Ecto neural progenitor cell (in vitro differentiated cells): ENCODE data around the gene ANO3.
"Not testable (repeated sequence)": the region's sequence is repeated elsewhere in the genome, so short reads cannot be mapped to it uniquely, and the experiment has no call there.

Source experiments
- DNase-seq: peaks from one replicate; pipeline ENCODE4 v3.0.0-alpha.2; 2018; ENCODE audit warnings: low spot score

ANO3 gene

DNA sequence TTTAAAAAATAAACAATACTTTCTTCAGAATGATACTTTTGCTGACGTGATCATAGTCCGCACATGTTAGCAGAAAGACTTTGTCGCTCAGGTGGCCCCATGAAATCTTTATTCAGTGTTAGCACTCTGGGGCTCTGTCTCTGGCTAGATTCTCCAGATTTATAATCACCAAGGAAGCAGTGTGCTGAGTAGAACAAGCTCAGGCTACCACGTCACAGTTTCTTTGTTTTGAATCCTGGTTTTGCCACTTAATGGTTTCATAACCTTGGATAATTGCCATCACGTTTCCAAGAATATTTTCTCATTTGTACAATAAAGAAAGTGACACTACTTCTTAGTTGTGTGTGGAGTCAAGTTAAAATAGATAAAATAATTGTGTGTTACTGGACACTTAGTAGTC, 244.0 kb downstream of the ANO3 start:
- DNase-seq = no peak

DNA sequence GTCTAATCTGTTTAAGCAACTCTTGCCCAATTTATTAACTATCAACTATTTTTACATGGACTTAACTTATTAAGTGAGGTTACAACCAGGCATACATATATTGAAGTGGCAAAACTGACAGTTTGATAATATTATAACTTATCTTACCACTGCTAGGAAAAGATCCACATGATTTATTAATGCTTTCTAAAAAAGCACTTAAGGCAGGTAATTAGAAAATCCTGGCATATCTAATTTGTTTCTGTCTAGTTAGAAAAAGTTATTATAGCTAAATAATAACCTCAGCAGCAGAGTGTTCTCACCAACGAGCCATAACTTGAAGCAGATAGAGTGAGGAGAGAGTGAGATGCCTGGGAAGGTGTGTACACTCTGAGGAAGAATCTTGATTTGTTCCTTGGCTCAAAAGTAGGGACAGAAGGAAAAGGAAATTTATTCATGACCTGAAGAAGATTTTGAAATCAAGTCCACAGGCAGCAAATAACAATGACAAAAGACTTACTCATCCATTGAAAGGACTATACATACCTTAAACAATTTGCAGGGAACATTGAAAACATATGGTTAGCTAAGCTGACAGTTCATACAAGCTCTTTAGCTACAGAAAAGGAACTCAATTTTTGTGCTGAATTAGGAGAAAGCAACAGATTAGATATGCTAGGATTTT, 247.2 kb downstream of the ANO3 start:
- DNase-seq = no peak

GRCh38 chr11:26579683-26580082, 247.8 kb downstream of the ANO3 start:
- DNase-seq = no peak

- no peak for DNase-seq
These were observed 249.0 kb downstream of the ANO3 start for GRCh38 chr11:26580929-26581328.

DNA sequence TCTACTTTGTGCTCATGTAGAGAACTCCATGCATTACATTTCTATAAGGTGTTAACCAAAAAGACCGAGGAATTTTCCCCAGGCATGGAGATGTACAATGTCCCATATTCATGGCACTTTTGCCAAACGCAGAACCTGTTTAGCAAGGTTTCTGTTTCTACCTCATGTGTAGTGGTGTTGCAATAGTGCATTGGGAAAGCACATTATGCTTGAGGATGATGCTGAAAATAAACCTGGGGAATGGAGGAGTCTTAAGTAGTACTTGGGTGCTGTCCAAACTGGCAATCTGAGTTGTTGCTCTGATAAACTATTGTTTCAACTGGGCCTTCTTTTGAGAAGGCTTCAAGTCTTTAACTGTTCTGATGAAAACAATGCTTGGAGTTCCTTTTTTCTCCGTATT, 251.6 kb downstream of the ANO3 start:
- no peak for DNase-seq

GRCh38 chr11:26584818-26585217, 252.9 kb downstream of the ANO3 start:
- DNase-seq = no peak

- DNase-seq = no peak
These were observed 255.1 kb downstream of the ANO3 start for GRCh38 chr11:26587073-26587472.

DNA sequence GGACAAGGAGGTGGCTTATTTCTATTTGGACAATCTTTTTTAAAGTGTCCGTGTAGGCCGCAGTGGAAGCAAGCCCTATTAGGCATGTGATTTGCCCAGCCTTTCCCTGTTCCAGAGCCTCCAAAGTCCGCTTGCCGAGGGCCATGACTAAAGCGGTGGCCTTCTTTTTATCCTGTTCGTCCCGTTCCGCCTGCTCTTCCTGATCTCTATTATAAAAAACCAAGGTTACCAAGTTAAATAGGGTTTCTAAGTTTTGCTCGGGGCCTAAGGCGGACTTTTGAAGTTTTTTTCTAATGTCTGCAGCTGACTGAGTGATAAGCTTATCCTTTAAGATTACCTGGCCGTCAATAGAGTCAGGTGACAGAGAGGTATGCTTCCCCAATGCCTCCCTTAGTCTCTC, 261.8 kb downstream of the ANO3 start:
- no peak for DNase-seq

DNA sequence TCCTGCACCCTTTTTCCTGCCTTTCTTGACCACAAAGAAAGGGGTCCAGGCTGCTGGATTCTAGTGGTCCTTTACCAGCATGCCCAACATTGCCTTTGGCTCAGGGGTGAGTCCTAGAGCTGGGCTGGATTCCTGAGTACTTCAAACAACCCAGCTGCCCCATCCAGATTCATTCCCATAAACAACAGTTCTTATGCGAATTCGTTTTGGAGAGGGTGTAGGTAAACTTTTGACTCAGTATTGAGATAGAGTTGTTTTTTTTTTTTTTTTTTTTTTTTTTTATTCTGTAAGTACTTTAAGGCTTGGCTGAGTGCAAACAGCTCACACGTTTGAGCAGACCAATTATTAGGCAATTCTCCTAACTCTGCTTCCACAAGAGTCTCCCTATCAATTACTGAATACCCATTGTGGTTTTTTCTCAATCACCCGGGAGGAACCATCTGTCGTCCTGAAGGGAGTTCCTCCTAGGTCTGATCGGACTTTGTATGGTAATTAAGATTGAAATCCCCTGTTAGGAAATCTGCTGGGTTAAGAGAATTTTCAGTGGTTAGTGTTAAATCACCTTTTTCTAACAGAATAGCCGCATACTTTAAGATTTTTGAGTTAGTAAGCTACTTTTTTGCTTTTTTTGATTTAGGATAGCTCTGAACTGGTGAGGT, 263.4 kb downstream of the ANO3 start:
- DNase-seq = not testable (repeated sequence)

DNA sequence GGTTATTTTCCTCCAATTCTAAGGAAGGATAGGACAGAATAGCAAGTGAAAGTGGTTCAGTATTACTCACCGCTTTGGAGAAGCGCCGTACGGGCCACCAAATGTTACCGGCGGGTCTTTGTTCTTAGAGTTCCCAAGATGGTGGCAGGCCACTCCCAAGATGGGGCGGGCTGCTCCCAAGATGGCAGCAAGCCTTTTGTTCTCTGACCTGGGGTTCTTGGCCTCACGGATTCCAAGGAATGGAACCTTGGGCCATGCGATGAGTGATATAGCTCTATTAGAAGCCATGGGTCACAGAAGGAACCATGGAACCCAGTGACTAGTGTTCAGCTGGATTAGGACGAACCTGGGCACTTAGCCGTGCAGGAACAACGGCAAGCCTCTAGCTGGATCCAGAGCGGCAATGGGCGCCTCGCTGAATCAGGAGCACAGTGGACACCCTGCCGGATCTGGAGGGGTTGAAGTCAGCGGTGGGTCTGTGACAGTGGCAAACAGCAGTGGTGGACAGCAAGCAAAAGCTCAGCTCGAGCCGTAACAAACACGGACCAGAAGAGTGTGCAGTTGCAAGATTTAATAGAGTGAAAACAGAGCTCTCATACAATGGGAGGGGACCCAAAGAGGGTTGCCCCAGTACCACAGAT, 265.2 kb downstream of the ANO3 start:
- not testable (repeated sequence) for DNase-seq

DNA sequence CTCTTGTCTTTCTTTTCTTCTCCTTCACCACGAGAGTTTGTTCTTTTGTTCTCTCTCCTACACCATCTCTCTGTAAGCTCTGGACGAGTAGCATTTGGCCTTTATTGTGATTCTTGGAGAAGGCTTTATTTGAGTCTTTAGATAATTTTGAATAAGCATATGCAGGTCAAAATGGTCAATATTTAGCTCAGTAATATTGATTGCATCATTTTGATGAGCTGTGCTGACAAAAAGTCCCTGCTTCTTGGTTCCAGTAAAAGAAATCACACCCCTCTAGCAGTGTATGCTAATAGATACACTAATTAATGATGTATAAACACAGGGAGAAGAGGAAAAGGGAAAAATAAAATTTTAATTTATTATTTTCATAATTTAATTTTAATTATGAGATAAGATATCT, 266.0 kb downstream of the ANO3 start:
- no peak for DNase-seq

- DNase-seq = no peak
These were observed 267.5 kb downstream of the ANO3 start for GRCh38 chr11:26599425-26599824.

GRCh38 chr11:26599876-26600434, 268.0 kb downstream of the ANO3 start:
- no peak for DNase-seq

DNA sequence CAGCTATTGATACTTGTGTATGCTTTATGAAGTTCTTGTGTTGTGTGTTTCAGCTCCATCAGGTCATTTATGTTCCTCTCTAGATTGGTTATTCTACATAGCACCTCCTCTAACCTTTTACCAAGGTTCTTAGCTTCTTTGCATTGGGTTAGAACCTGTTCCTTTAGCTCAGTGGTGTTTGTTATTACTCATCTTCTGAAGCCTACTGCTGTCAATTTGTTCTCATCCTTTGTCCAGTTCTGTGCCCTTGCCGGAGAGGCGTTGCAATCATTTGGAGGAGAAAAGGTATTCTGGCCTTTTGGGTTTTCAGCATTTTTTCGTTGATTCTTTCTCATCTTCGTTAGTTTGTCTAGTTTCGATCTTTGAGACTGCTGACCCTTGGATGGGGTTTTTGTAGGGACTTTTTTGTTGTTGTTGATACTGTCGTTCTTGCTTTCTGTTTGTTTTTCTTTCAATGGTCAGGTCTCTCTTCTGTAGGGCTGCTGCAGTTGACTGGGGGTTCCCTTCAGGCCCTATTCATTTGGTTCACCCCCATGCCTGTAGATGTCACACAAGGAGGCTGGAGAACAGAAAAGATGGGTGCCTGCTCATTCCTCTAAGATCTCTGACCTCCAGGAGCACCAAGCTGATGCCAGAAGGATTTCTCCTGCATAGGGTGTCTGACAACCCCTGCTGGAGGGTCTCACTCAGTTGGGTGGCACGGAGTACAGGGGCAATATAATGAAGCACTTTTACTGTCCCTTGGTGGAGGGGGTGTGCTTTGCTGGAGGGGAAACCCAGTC, 276.0 kb downstream of the ANO3 start:
- DNase-seq = no peak

GRCh38 chr11:26608507-26609146, 276.7 kb downstream of the ANO3 start:
- no peak for DNase-seq

- no peak for DNase-seq
These were observed 281.8 kb downstream of the ANO3 start for GRCh38 chr11:26613759-26614158.

- DNase-seq = no peak
These were observed 286.5 kb downstream of the ANO3 start for GRCh38 chr11:26618441-26618840.

DNA sequence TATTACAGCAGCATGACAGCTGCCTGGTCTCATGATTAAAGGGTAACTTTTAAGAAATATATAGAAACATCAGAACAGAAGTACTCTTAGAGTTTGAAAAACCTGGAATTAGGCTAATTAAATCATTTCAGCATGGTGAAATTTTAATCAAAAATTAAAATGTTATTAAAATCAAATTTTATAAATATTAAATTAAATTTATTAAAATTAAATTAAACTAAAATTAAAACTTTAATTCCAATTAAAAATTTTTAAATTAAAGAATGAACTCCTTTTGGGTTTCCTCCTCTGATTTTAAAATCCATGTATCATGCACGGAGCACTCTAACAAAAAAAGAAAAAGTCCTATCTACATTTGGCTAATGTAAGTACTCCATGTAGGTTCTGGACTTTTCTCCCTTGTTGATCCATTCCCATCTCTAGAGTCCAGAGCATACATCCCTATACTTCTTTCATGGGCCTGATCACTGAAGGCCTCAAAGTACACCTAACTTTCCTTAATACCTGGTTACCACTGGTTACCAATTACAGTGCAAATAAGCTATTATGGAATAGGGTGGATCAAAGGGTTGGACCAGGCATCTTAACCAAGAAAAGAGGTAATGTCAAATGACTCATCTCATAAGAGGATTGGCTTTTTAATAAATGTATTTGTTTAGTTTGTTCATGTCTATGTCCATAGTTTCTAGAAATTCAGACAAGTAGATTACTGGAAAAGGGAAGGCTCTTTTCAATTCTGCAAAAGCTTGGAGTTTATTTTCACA, 288.5 kb downstream of the ANO3 start:
- DNase-seq = no peak

DNA sequence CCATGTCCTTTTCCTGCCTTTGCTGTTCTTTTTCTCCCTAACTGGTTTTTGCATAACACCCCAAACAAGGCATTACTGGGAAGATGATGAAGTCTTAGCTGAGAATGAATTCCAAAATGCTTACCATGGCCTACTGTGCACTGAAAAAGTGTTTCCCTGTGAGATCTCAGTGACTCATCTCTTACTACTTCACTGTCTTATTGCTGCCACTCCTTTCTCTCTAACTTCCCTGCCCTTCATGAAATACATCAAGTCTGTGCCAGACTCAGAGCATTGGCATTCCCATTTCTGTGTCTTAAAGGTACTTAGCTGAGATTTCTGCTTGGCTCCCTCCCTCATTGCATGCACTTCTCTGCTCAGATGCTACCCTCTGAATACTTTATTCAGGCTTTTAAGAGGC, 289.2 kb downstream of the ANO3 start:
- no peak for DNase-seq

GRCh38 chr11:26622181-26622580, 290.3 kb downstream of the ANO3 start:
- no peak for DNase-seq

GRCh38 chr11:26623076-26623659, 291.2 kb downstream of the ANO3 start:
- DNase-seq = no peak
